ENCODE data around the gene PROX1. TPM values are rescaled to one million over a fixed set of nuclear protein-coding genes. Genes with fewer than 3 reads are reported as not detected.

PROX1 gene
- total and polyA plus RNA-seq, 2 experiments from 2014 or later, result under 0.01 to 0.20 TPM

- Histone ChIP-seq H3K4me3 (peak overlapping the region; percentile 91), H3K9me2 (ENCODE audit: insufficient read depth) (no peaks in the 10 kb centered on the region), H2AFZ (peak overlapping the region; percentile 98), H3K9ac (peak overlapping the region; percentile 65), H4K20me1 (ENCODE audit: insufficient read depth) (no peaks in the 10 kb centered on the region), H3K27me3 (replicated peaks; ENCODE audit: insufficient read depth) (peaks cover 67% of the 10 kb centered on the region), H3F3A (ENCODE audit: insufficient read depth) (no peaks in the 10 kb centered on the region), H3K36me3 (ENCODE audit: low read depth) (no peaks in the 10 kb centered on the region), H3K27ac (peak overlapping the region; percentile 15; the same call in 1 of the 2 replicates), H3K4me2 (ENCODE audit: unreplicated experiment) (peak overlapping the region; percentile 100), H3K9me3 (ENCODE audit: low read depth) (no peaks in the 10 kb centered on the region), H3K4me1 (ENCODE audit: insufficient read depth) (0 out of 2 replicates have a peak, but pooled peaks cover 4% of the 10 kb centered on the region), H3K79me2 (ENCODE audit: insufficient read depth) (no peaks in the 10 kb centered on the region)
- DNase-seq, result peak; percentile 68
- TF ChIP-seq EZH2phosphoT487 (IDR thresholded peaks at IDR 0.05; ENCODE audit: insufficient read depth, low read depth) (no peak), EZH2 (IDR thresholded peaks at IDR 0.05; ENCODE audit: insufficient read depth, poor library complexity, severe bottlenecking) (no peak)
- in situ Hi-C loops (cut with MboI), result no loop called here
- WGBS, 2 experiments (ENCODE audit: low coverage in 1 of 2, low lambda C conversion rate in 2 of 2, missing lambda C conversion rate in 2 of 2), result 0 to 1% methylated on average over 16 to 35 of the region's 35 CpGs
Observed at GRCh38 chr1:213987422-213987926, 299 bp upstream of the PROX1 start.

- Histone ChIP-seq H3K9ac (peak overlapping the region; percentile 65), H3K9me2 (ENCODE audit: insufficient read depth) (no peaks in the 10 kb centered on the region), H3K36me3 (ENCODE audit: low read depth) (no peaks in the 10 kb centered on the region), H2AFZ (peak overlapping the region; percentile 98), H3K9me3 (ENCODE audit: low read depth) (no peaks in the 10 kb centered on the region), H3K4me1 (ENCODE audit: insufficient read depth) (0 out of 2 replicates have a peak, but pooled peaks cover 4% of the 10 kb centered on the region), H3K27ac (no peak overlapping the region), H3F3A (ENCODE audit: insufficient read depth) (no peaks in the 10 kb centered on the region), H4K20me1 (ENCODE audit: insufficient read depth) (no peaks in the 10 kb centered on the region), H3K4me2 (ENCODE audit: unreplicated experiment) (peak overlapping the region; percentile 100), H3K4me3 (peak overlapping the region; percentile 91), H3K27me3 (replicated peaks; ENCODE audit: insufficient read depth) (peaks cover 64% of the 10 kb centered on the region), H3K79me2 (ENCODE audit: insufficient read depth) (no peaks in the 10 kb centered on the region)
- in situ Hi-C loops (cut with MboI), result no loop called here
- TF ChIP-seq EZH2phosphoT487 (IDR thresholded peaks at IDR 0.05; ENCODE audit: insufficient read depth, low read depth) (no peak), EZH2 (IDR thresholded peaks at IDR 0.05; ENCODE audit: insufficient read depth, poor library complexity, severe bottlenecking) (no peak)
- WGBS, 2 experiments (ENCODE audit: low coverage in 1 of 2, low lambda C conversion rate in 2 of 2, missing lambda C conversion rate in 2 of 2), result 0 to 2% methylated on average over 14 to 17 of the region's 17 CpGs
- DNase-seq, result peak; percentile 64
Observed at GRCh38 chr1:213988507-213989001, 781 bp downstream of the PROX1 start.

DNA sequence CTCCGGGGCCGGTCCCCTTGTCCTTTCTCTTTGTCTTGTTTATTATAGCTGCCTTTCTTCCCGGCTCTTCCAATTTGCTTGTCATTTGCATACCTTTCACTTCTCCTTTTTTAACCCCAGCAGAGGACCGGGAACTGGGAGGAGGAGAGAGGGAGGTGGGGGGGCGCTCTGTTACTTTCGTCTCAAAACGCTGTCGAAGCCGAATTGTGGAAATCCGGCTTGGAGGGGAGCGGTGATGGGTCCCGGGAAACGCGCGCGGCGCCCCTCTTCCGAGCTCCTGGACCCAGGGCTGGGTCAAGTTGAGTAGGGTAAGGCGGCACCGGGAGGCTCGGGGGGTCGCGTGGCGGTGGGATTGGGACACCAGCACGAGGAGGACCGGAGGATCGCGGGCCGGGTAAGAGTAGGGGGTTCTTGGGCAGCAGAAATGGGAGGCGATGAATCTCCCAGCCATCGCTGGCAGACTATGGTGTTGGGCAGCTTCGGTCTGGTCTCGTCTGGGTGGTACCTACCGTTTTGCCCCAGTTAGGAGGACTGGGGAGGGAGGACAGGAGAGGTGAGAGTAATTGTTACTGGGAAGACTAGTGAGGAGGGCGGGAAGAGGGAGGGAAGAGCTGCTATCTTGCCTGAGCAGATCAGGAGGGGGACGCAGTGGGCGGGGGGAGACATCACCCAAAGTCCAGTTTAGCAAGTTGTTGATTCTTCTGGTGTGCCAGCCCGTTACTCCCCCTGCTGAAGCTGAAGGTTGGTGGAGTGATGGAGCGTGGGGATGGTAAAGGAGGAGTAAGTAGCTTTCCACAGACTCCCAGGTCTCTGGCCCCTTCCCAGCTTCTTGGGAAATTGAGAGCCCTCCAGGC is 1.5 kb downstream of the PROX1 start:
- no peaks in the 10 kb centered on the region for H3K36me3 ChIP-seq (ENCODE audit: low read depth)
- peak overlapping the region; percentile 65 for H3K9ac ChIP-seq
- peak overlapping the region; percentile 98 for H2AFZ ChIP-seq
- 8 to 9% methylated on average over 30 to 39 of the region's 39 CpGs for whole genome bisulfite sequencing, 2 experiments (ENCODE audit: low coverage in 1 of 2, low lambda C conversion rate in 2 of 2, missing lambda C conversion rate in 2 of 2)
- no peak for DNase-seq
- no peak overlapping the region for H3K27ac ChIP-seq
- no peaks in the 10 kb centered on the region for H3F3A ChIP-seq (ENCODE audit: insufficient read depth)
- 0 out of 2 replicates have a peak, but pooled peaks cover 4% of the 10 kb centered on the region for H3K4me1 ChIP-seq (ENCODE audit: insufficient read depth)
- peaks cover 57% of the 10 kb centered on the region for H3K27me3 ChIP-seq (replicated peaks; ENCODE audit: insufficient read depth)
- H3K4me3 ChIP-seq, result peak overlapping the region; percentile 91
- no peaks in the 10 kb centered on the region for H3K9me3 ChIP-seq (ENCODE audit: low read depth)
- in situ Hi-C loops (cut with MboI), result no loop called here
- no peaks in the 10 kb centered on the region for H3K79me2 ChIP-seq (ENCODE audit: insufficient read depth)
- no peak for TF ChIP-seq EZH2phosphoT487 (IDR thresholded peaks at IDR 0.05; ENCODE audit: insufficient read depth, low read depth)
- TF ChIP-seq EZH2 (IDR thresholded peaks at IDR 0.05; ENCODE audit: insufficient read depth, poor library complexity, severe bottlenecking), result peak; percentile 12
- no peaks in the 10 kb centered on the region for H4K20me1 ChIP-seq (ENCODE audit: insufficient read depth)
- H3K4me2 ChIP-seq (ENCODE audit: unreplicated experiment), result peak overlapping the region; percentile 100
- H3K9me2 ChIP-seq (ENCODE audit: insufficient read depth), result no peaks in the 10 kb centered on the region

- Histone ChIP-seq H3F3A (ENCODE audit: insufficient read depth) (no peaks in the 10 kb centered on the region), H4K20me1 (ENCODE audit: insufficient read depth) (no peaks in the 10 kb centered on the region), H3K9me3 (ENCODE audit: low read depth) (no peaks in the 10 kb centered on the region), H3K36me3 (ENCODE audit: low read depth) (no peaks in the 10 kb centered on the region), H3K79me2 (ENCODE audit: insufficient read depth) (no peaks in the 10 kb centered on the region), H3K4me1 (ENCODE audit: insufficient read depth) (0 out of 2 replicates have a peak, but pooled peaks cover 3% of the 10 kb centered on the region), H2AFZ (no peak overlapping the region), H3K4me3 (no peak overlapping the region), H3K27ac (no peak overlapping the region), H3K27me3 (replicated peaks; ENCODE audit: insufficient read depth) (peaks cover 39% of the 10 kb centered on the region), H3K9ac (no peak overlapping the region), H3K4me2 (ENCODE audit: unreplicated experiment) (no peak overlapping the region), H3K9me2 (ENCODE audit: insufficient read depth) (no peaks in the 10 kb centered on the region)
- DNase-seq, result no peak
- in situ Hi-C loops (cut with MboI), result no loop called here
- TF ChIP-seq EZH2 (IDR thresholded peaks at IDR 0.05; ENCODE audit: insufficient read depth, poor library complexity, severe bottlenecking) (no peak), EZH2phosphoT487 (IDR thresholded peaks at IDR 0.05; ENCODE audit: insufficient read depth, low read depth) (no peak)
- WGBS, 2 experiments (ENCODE audit: low coverage in 1 of 2, low lambda C conversion rate in 2 of 2, missing lambda C conversion rate in 2 of 2), result 46 to 50% methylated on average over 2 of the region's 2 CpGs
Observed at GRCh38 chr1:213993929-213994328, 6.2 kb downstream of the PROX1 start.
